GM19193 (cell line): Measurements from ENCODE around the gene MTHFD1L.

Experiments used
- POLR2A ChIP-seq: IDR thresholded peaks from 4 replicates; pipeline ENCODE4 v1.6.1; 2011; ENCODE audit not compliant: insufficient read depth, insufficient read length; ENCODE audit errors: extremely low read depth

MTHFD1L gene

DNA sequence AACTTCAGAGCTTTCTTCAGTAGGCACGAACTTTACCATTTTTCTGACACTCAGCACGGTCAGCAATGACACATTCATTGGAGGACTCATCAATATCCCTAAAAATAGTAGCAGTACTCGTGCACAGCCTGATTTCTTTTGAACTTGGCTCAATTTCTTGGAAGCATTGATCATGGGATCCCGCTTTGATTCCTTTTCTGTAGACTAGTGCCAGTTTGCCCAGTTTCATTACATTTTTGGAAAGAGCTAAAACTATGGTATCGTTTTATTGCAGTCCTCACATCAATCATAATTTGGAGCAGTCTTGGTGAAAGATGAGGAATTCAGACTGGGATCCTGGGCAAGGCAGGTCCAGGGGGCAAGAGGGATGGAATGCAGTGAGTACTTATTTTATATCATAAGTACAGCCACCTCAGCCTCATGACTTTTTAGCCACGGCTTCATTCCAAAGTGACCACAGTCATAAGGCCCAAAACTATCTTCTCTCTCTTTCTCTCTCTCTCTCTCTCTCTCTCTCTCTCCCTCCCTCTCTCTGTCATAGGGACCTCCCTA is 203.3 kb downstream of the MTHFD1L start:
- no peak for TF ChIP-seq POLR2A

- no peak for TF ChIP-seq POLR2A
Observed at GRCh38 chr6:151069641-151070040, 204.1 kb downstream of the MTHFD1L start.

DNA sequence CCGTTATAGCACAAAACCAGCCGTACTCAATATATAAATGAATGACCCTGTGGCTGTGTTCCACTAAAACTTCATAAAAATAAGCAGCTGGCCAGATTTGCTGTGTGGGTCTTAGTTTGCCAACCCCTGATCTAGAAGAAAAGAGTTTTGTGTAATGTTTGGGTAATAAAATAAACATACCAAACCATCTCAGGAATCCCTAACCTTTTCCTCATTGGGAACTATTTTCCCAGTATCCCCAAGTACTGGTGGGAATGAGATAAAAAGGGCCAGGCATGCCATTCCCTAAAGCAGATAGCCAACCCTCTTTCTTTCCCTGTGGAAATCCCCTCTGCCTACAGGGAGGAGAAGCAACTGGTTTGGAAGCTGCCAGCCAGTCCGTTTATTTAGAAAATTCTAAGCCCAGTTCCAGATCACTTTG is 205.1 kb downstream of the MTHFD1L start:
- TF ChIP-seq POLR2A, result no peak

- TF ChIP-seq POLR2A, result no peak
Observed at GRCh38 chr6:151071295-151071694, 205.8 kb downstream of the MTHFD1L start.

DNA sequence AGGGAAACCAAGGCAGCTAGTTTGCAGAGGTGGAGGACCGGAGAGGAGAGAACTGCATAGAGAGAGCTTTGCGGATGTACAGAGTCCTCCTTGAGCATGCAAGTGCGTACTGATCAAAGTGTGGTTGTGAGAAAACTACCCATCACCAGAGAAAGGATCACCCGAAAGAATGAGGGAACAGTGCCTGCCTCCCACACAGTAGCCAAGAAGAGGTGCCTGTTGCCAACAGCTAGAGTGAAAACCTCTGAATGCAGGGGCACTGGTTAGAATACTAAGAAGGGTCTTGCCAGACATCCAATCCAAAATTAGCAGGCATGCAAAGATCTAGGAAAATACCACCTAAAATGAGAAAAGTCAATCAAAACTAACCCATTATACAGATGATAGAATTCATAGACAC is 207.6 kb downstream of the MTHFD1L start:
- TF ChIP-seq POLR2A, result no peak

- TF ChIP-seq POLR2A, result no peak
Observed at GRCh38 chr6:151073701-151074100, 208.2 kb downstream of the MTHFD1L start.

DNA sequence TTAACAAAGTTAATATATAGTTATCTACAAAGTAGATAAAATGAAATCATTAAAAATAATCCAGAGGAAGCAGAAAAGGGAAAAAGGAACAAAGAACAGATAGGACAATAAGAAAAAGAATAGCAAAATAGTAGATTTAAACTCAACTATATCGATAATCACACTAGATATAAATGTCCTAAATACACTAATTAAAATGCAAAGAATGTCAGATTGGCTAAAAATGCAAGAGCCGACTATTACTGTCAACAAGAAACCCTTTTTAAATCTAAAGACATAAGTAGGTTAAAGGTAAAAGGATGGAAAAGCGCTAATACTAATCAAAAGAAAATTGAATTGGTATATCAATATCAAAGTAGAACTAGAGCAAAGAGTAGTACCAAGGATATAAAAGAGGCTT is 209.5 kb downstream of the MTHFD1L start:
- TF ChIP-seq POLR2A, result no peak

GRCh38 chr6:151075527-151075926 is 210.0 kb downstream of the MTHFD1L start:
- no peak for TF ChIP-seq POLR2A

GRCh38 chr6:151075930-151076555 is 210.5 kb downstream of the MTHFD1L start:
- TF ChIP-seq POLR2A, result no peak

DNA sequence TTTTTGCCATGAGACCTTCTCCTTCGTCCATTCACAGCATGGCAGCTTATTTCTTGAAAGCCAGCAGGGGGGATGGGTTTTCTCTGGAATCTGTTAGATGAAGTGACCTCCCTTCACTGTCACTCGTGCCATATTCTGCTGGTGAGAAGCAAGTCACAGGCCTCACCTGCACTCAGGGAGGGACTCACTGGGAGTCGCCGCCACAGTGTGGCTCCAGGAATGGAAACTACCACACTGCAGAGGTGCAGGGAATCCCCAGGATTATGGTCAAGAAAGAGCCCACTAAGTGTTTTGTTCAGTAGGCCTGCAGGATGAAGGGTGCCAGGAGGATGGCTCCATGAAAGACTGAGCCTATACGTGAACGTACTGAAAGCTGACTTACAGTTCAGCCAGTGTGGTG is 213.2 kb downstream of the MTHFD1L start:
- TF ChIP-seq POLR2A, result no peak

DNA sequence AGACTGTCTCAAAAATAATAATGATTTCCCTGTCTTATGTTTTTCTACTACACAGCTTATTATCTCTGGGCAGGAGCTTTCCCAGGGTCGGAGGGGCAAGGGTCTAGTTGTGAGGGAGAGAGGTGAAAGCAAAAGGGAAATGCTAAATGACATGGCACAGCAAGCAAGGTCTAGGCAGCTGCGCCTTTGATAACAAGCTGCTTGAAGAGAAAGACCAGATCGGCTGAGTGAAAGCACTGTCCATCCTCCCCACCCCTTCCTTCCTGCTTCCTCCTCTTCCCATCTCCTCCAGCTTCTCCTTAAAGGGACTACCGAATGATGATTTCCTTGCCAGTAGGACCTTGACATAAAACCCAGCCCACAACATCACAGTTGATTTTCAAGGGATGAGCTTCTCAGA is 216.2 kb downstream of the MTHFD1L start:
- TF ChIP-seq POLR2A, result no peak

- no peak for TF ChIP-seq POLR2A
Observed at GRCh38 chr6:151082079-151082478, 216.6 kb downstream of the MTHFD1L start.

GRCh38 chr6:151084275-151084674 is 218.8 kb downstream of the MTHFD1L start:
- no peak for TF ChIP-seq POLR2A

GRCh38 chr6:151087861-151088598 is 222.5 kb downstream of the MTHFD1L start:
- no peak for TF ChIP-seq POLR2A

- TF ChIP-seq POLR2A, result no peak
Observed at GRCh38 chr6:151088599-151088935, 223.1 kb downstream of the MTHFD1L start.

GRCh38 chr6:151088963-151089362 is 223.5 kb downstream of the MTHFD1L start:
- no peak for TF ChIP-seq POLR2A
